Inflammatory macrophage (primary cell): Measurements from ENCODE around the gene LMBR1.
A peak's percentile ranks its signal among the peaks of the same experiment; 100 is the strongest.
"Not testable (repeated sequence)": the region's sequence is repeated elsewhere in the genome, so short reads cannot be mapped to it uniquely, and the experiment has no call there.

Experiments used
- DNase-seq, 2 donors: peaks; one replicate each; pipeline ENCODE4 v3.0.0-alpha.2; 2020 to 2022

LMBR1 gene

GRCh38 chr7:156903232-156903909 lies 10.4 kb upstream of the LMBR1 start:
- DNase-seq = no peak

- not testable (repeated sequence) for DNase-seq
These were observed 7.1 kb upstream of the LMBR1 start for GRCh38 chr7:156900093-156900492.

GRCh38 chr7:156898938-156899337 lies 6.0 kb upstream of the LMBR1 start:
- DNase-seq = no peak

- DNase-seq = no peak
These were observed 4.7 kb upstream of the LMBR1 start for GRCh38 chr7:156897673-156898072.

- peak in 1 of 2 donors; percentile 8 for DNase-seq
These were observed 3.5 kb upstream of the LMBR1 start for GRCh38 chr7:156896388-156897022.

GRCh38 chr7:156895024-156895780 lies 2.2 kb upstream of the LMBR1 start:
- peak; percentile 81 to 91 for DNase-seq

GRCh38 chr7:156892081-156892800 lies 742 bp downstream of the LMBR1 start:
- peak in 1 of 2 donors; percentile 22 for DNase-seq

- DNase-seq = no peak
These were observed 3.2 kb downstream of the LMBR1 start for GRCh38 chr7:156889746-156890145.

- DNase-seq = no peak
These were observed 3.9 kb downstream of the LMBR1 start for GRCh38 chr7:156889089-156889488.

- no peak for DNase-seq
These were observed 6.8 kb downstream of the LMBR1 start for GRCh38 chr7:156886020-156886795.

GRCh38 chr7:156881679-156882078 lies 11.3 kb downstream of the LMBR1 start:
- no peak for DNase-seq

- no peak for DNase-seq
These were observed 17.2 kb downstream of the LMBR1 start for GRCh38 chr7:156875766-156876165.

GRCh38 chr7:156868363-156868762 lies 24.6 kb downstream of the LMBR1 start:
- DNase-seq = not testable (repeated sequence)

- DNase-seq = no peak
These were observed 27.5 kb downstream of the LMBR1 start for GRCh38 chr7:156865493-156865892.

GRCh38 chr7:156862022-156862421 lies 31.0 kb downstream of the LMBR1 start:
- DNase-seq = not testable (repeated sequence)

GRCh38 chr7:156861212-156861611 lies 31.8 kb downstream of the LMBR1 start:
- DNase-seq = no peak

GRCh38 chr7:156860099-156860498 lies 32.9 kb downstream of the LMBR1 start:
- not testable (repeated sequence) for DNase-seq

- DNase-seq = no peak
These were observed 34.5 kb downstream of the LMBR1 start for GRCh38 chr7:156858523-156858922.

- DNase-seq = no peak
These were observed 35.2 kb downstream of the LMBR1 start for GRCh38 chr7:156857757-156858156.

GRCh38 chr7:156854654-156855053 lies 38.3 kb downstream of the LMBR1 start:
- DNase-seq = no peak

GRCh38 chr7:156848979-156849378 lies 44.0 kb downstream of the LMBR1 start:
- no peak for DNase-seq
